ENCODE results near the gene MBOAT2.

Gene MBOAT2

GRCh38 chr2:8867363-8867762 is 136.1 kb downstream of the MBOAT2 start:
- in situ Hi-C loops (cut with MboI; ENCODE audit: low sequenced_read_pairs), result no loop called here

DNA sequence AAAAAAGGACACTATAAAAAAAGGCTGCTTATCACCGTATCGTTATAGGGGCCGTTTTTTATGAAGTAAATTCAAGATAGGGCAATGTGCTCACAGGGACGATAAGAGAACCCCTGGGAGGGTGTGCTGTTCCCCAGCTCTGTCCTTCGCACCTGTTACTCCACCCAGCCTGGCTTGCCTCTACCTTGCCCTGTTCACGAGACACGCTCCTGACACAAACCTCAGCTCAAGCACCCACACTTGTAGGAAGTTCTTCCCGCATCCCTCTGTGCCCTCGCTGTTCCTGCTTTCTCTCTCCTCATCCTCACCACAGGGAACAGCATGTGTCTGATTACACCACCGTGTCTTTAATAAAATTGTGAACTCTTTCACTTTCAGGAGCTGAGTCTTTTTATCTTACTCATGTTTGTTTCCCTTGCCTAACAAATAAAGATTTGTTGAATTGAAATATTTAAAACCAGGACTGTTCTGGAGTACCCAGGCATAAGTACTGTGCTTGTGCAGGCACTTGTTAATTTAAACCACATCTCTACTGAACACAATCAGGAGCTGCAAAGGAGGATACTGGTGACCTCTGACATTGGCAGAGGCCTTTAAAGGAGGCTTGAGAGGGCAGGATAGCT is 140.0 kb downstream of the MBOAT2 start:
- in situ Hi-C loops (cut with MboI; ENCODE audit: low sequenced_read_pairs), result no loop called here

- in situ Hi-C loops (cut with MboI; ENCODE audit: low sequenced_read_pairs), result no loop called here
Observed at GRCh38 chr2:8862230-8862629, 141.3 kb downstream of the MBOAT2 start.

GRCh38 chr2:8861797-8862196 is 141.7 kb downstream of the MBOAT2 start:
- in situ Hi-C loops (cut with MboI; ENCODE audit: low sequenced_read_pairs), result no loop called here

GRCh38 chr2:8860239-8860638 is 143.2 kb downstream of the MBOAT2 start:
- in situ Hi-C loops (cut with MboI; ENCODE audit: low sequenced_read_pairs), result no loop called here

GRCh38 chr2:8858910-8859309 is 144.6 kb downstream of the MBOAT2 start:
- in situ Hi-C loops (cut with MboI; ENCODE audit: low sequenced_read_pairs), result no loop called here

DNA sequence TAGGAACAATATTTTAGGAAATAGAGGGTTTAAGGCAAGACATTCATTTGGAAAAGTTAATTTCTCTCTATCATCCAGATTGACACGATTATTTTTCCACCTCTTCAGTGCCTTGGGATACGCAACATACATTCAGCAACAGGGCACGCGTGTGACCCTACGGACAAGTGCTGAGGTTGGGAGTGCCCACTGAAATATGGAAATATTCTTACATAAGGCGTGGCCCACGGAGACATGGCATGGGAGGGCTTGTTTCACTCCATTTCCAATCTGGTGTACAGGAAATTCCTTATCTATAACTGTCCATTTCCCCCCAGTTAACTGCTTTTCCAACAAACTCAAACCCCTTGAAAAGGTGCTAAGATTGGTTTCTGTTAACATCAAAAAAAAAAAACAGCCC is 145.2 kb downstream of the MBOAT2 start:
- in situ Hi-C loops (cut with MboI; ENCODE audit: low sequenced_read_pairs), result no loop called here

- in situ Hi-C loops (cut with MboI; ENCODE audit: low sequenced_read_pairs), result no loop called here
Observed at GRCh38 chr2:8857709-8858108, 145.8 kb downstream of the MBOAT2 start.

- in situ Hi-C loops (cut with MboI; ENCODE audit: low sequenced_read_pairs), result no loop called here
Observed at GRCh38 chr2:8856176-8856575, 147.3 kb downstream of the MBOAT2 start.

GRCh38 chr2:8855010-8855409 is 148.5 kb downstream of the MBOAT2 start:
- in situ Hi-C loops (cut with MboI; ENCODE audit: low sequenced_read_pairs), result no loop called here

DNA sequence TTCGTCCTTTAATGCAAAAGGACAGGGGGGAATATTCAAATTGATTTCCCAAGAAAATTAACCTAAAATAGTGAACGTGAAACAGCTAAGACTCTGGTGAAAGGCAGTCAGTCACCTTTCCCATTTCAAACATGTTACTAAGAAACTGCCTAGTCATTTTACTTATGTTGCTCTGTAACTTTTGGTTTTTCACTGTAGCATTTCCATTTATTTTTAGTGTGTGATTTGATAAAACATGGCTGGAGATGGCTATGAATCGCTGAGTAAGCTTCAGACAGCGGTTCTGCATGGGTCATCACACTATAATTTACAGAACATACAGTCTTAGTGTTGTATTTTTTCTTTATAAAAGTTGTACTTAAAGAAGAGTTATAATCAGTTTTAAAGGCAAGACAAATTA is 150.1 kb downstream of the MBOAT2 start:
- in situ Hi-C loops (cut with MboI; ENCODE audit: low sequenced_read_pairs), result no loop called here

- in situ Hi-C loops (cut with MboI; ENCODE audit: low sequenced_read_pairs), result no loop called here
Observed at GRCh38 chr2:8851811-8852560, 151.5 kb downstream of the MBOAT2 start.

GRCh38 chr2:8850845-8851487 is 152.5 kb downstream of the MBOAT2 start:
- in situ Hi-C loops (cut with MboI; ENCODE audit: low sequenced_read_pairs), result no loop called here

DNA sequence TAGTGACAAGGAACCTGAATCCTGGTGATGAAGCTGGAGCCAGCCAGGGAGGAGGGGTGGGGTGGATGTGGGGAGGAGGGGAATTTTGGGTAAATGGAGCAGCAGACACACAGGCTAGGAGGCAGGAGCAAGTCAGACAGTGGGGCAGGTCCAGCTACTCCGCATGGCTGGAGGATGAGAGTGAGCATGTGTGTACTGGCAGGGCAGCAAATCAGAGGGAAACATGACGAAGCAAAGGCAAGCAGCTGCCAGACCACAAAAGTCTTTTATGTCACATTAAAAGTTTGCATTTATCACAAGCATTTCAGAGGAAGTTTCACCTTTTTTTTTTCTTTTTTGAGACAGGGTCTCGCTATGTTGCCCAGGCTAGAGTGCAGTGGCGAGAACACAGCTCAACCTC is 154.2 kb downstream of the MBOAT2 start:
- in situ Hi-C loops (cut with MboI; ENCODE audit: low sequenced_read_pairs), result no loop called here

DNA sequence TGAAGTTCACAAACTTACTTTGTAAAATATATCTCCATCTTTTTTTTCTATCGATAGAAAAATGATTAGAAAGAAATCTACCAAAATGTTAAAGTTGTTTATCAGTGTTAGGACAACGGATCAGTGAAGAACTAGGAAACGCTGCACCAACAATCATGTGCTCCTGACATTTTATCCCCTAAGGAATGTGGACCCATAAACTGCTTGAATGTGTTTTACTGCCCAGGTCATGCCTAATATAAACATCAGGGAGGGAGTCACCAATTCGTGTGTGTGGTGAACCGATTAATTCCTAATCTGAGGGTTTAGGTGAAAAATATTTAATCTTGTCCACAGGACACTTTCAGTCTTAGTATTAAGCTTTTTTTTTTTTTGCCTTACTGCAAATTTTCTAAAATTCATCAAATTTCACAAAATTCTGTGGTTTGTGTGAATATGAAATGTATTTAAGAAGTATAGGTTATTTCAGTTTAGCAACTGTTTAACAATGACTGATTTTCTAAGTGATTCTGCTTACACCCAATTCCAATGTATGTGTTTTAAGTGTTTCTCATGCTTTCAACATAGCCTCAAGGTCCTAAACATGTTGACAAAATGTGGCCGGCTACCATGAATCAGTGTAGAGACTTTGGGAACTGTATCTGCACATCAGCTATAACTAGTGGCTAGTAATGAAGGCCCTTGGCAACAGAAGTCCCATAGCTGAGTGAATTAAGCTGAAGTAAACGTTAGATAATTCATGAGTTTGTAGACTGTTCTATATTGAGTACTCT is 155.0 kb downstream of the MBOAT2 start:
- in situ Hi-C loops (cut with MboI; ENCODE audit: low sequenced_read_pairs), result no loop called here

DNA sequence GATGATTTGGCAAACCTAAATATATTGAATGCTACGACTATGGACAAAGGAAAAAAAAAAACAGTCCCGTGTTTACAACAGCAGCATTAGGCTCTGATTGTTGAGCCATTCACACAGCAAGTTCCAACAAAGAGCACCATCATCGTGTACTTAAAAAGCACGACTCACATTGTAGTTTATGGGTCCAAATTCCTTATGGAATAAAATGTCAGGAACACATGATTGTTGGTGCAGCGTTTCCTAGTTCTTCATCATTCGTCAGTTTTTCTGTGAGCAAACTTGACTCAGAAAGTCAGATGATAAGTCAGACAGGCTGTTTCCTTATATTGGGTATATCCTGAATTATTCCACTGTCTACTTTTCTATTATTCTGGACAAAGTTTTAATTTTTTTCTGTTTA is 156.1 kb downstream of the MBOAT2 start:
- in situ Hi-C loops (cut with MboI; ENCODE audit: low sequenced_read_pairs), result no loop called here

DNA sequence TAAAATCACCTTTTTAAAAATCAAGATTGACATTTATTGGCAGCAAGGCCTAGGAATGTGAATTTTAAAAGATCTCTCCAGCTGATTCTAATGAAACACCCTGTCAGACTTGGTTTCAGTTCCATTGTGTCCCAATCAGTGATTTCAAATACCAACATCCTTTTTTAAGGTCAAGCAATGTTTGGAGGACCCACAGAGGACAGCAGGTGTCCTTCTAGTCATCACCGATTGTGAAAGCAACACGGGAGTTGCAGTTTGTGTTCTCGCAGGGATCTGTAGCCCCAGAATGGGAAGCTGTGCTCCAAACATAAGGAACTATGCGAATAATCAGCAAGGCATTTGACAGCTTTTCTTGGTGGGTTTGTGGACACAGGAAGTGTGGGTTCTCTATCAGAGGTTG is 161.6 kb downstream of the MBOAT2 start:
- in situ Hi-C loops (cut with MboI; ENCODE audit: low sequenced_read_pairs), result no loop called here

DNA sequence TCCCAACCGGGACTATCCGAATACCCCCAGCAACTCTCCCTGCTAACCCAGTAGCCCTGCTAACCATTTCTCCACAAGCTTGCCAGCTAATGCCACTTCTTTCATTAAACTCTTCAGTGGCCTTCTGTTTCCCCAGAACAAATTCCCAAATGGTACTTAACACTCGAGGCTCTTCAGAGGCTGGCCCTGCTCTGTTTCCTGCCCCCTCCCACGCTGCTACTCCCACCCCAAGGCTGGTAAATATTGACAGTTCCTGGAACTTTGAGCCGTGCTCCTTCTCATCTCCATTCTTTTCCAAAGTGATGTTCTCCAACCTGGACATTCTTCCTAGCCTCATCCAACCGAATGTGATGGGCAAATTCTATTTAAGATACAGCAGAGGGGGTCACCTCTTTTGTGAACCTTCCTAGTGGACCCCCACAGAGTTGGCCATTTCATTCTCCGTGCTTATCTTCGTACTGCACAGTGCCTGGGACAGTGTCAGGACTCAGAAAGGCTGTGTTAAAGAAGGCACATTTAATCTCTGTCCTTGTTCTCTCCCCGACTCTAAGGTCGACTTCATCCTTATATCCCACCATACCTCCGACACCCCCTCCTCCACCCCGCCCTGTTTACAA is 162.9 kb downstream of the MBOAT2 start:
- in situ Hi-C loops (cut with MboI; ENCODE audit: low sequenced_read_pairs), result no loop called here

DNA sequence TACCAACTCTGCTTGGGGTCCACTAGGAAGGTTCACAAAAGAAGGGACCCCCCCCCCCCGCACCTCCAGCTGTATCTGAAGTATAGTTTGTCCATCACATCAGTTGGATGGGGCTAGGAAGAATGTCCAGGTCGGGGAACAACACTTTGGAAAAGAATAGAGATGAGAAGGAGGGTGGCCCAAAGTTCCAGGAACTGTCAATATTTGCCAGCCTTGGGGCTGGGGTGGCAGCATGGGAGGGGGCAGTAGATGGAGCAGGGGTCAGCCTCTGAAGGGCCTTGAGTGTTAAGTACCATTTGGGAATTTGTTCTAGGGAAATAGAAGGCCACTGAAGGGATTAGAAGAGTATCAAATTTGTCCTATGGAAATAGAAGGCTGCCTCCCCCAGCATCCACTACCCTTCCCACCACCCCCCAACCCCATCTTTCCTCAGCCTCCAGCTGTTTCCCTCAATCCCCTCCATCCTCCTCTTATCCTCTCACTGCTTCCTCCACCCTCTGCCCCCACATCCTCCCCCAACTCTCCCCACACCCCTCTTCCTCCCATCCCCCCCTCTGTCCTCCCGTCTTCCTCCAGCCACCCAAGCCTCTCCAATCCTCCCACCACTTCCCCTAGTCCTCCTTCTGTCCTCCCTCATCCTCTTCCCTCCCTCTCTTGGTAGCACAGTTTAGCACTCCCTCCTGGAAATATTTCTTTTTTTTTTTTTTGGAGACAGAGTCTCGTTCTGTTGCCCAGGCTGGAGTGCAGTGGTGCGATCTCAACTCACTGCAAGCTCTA is 164.1 kb downstream of the MBOAT2 start:
- in situ Hi-C loops (cut with MboI; ENCODE audit: low sequenced_read_pairs), result no loop called here

- in situ Hi-C loops (cut with MboI; ENCODE audit: low sequenced_read_pairs), result no loop called here
Observed at GRCh38 chr2:8837795-8838140, 165.7 kb downstream of the MBOAT2 start.
